ENCODE measurements around the gene SP2.
A peak's percentile ranks its signal among the peaks of the same experiment; 100 is the strongest.
"Not testable (repeated sequence)": the region's sequence is repeated elsewhere in the genome, so short reads cannot be mapped to it uniquely, and the experiment has no call there.

Gene SP2

GRCh38 chr17:47929218-47930000 is 33.4 kb downstream of the SP2 start:
- 85% methylated on average over 10 of the region's 10 CpGs for WGBS
- Histone ChIP-seq H3K9me3 (ENCODE audit: insufficient read depth, low read depth, low read length) (no peaks in the 10 kb centered on the region), H3K27ac (ENCODE audit: low read depth, low read length) (no peak overlapping the region), H3K27me3 (ENCODE audit: insufficient read depth, low read length) (no peaks in the 10 kb centered on the region), H3K9ac (ENCODE audit: low read depth, low read length) (no peak overlapping the region), H3K4me1 (ENCODE audit: insufficient read depth, low read length) (no peaks in the 10 kb centered on the region), H3K4me3 (ENCODE audit: low read length) (no peak overlapping the region), H3K36me3 (ENCODE audit: insufficient read depth, low read length) (peaks cover 28% of the 10 kb centered on the region)

- H3K27ac ChIP-seq (ENCODE audit: low read depth, low read length) = no peak overlapping the region
- no peak overlapping the region for H3K4me3 ChIP-seq (ENCODE audit: low read length)
- no peak overlapping the region for H3K9ac ChIP-seq (ENCODE audit: low read depth, low read length)
- 94% methylated on average over 4 of the region's 4 CpGs for WGBS
- no peaks in the 10 kb centered on the region for H3K27me3 ChIP-seq (ENCODE audit: insufficient read depth, low read length)
- no peaks in the 10 kb centered on the region for H3K9me3 ChIP-seq (ENCODE audit: insufficient read depth, low read depth, low read length)
- no peaks in the 10 kb centered on the region for H3K4me1 ChIP-seq (ENCODE audit: insufficient read depth, low read length)
- H3K36me3 ChIP-seq (ENCODE audit: insufficient read depth, low read length) = peaks cover 10% of the 10 kb centered on the region; the same call in 1 of the 2 replicates
Measured at GRCh38 chr17:47931848-47932247, 35.8 kb downstream of the SP2 start.

- no peak overlapping the region for H3K27ac ChIP-seq (ENCODE audit: low read depth, low read length)
- 92% methylated on average over 1 of the region's 1 CpG for WGBS
- no peak overlapping the region for H3K4me3 ChIP-seq (ENCODE audit: low read length)
- no peak overlapping the region for H3K9ac ChIP-seq (ENCODE audit: low read depth, low read length)
- no peaks in the 10 kb centered on the region for H3K27me3 ChIP-seq (ENCODE audit: insufficient read depth, low read length)
- H3K36me3 ChIP-seq (ENCODE audit: insufficient read depth, low read length) = no peaks in the 10 kb centered on the region
- no peaks in the 10 kb centered on the region for H3K9me3 ChIP-seq (ENCODE audit: insufficient read depth, low read depth, low read length)
- no peaks in the 10 kb centered on the region for H3K4me1 ChIP-seq (ENCODE audit: insufficient read depth, low read length)
Measured at GRCh38 chr17:47934856-47935255, 38.8 kb downstream of the SP2 start.

- not testable (repeated sequence) for H3K4me3 ChIP-seq (ENCODE audit: low read length); H3K9ac ChIP-seq (ENCODE audit: low read depth, low read length); H3K27me3 ChIP-seq (ENCODE audit: insufficient read depth, low read length); H3K27ac ChIP-seq (ENCODE audit: low read depth, low read length); H3K9me3 ChIP-seq (ENCODE audit: insufficient read depth, low read depth, low read length); H3K4me1 ChIP-seq (ENCODE audit: insufficient read depth, low read length); H3K36me3 ChIP-seq (ENCODE audit: insufficient read depth, low read length)
- WGBS = 88% methylated on average over 3 of the region's 3 CpGs
Measured at GRCh38 chr17:47935468-47935867, 39.4 kb downstream of the SP2 start.

GRCh38 chr17:47935961-47936360 is 39.9 kb downstream of the SP2 start:
- Histone ChIP-seq H3K27ac (ENCODE audit: low read depth, low read length) (no peak overlapping the region), H3K27me3 (ENCODE audit: insufficient read depth, low read length) (peaks cover 10% of the 10 kb centered on the region), H3K4me1 (ENCODE audit: insufficient read depth, low read length) (no peaks in the 10 kb centered on the region), H3K9ac (ENCODE audit: low read depth, low read length) (no peak overlapping the region), H3K36me3 (ENCODE audit: insufficient read depth, low read length) (no peaks in the 10 kb centered on the region), H3K4me3 (ENCODE audit: low read length) (no peak overlapping the region), H3K9me3 (ENCODE audit: insufficient read depth, low read depth, low read length) (no peaks in the 10 kb centered on the region)
- 90% methylated on average over 5 of the region's 5 CpGs for WGBS

GRCh38 chr17:47937941-47938340 is 41.9 kb downstream of the SP2 start:
- Histone ChIP-seq H3K27ac (ENCODE audit: low read depth, low read length) (no peak overlapping the region), H3K36me3 (ENCODE audit: insufficient read depth, low read length) (no peaks in the 10 kb centered on the region), H3K4me1 (ENCODE audit: insufficient read depth, low read length) (0 out of 2 replicates have a peak, but pooled peaks cover 4% of the 10 kb centered on the region), H3K9me3 (ENCODE audit: insufficient read depth, low read depth, low read length) (no peaks in the 10 kb centered on the region), H3K4me3 (ENCODE audit: low read length) (no peak overlapping the region), H3K27me3 (ENCODE audit: insufficient read depth, low read length) (peaks cover 11% of the 10 kb centered on the region), H3K9ac (ENCODE audit: low read depth, low read length) (no peak overlapping the region)
- WGBS = 92% methylated on average over 5 of the region's 5 CpGs

GRCh38 chr17:47941246-47942095 is 45.4 kb downstream of the SP2 start, which contains the start of gene PNPO:
Gene PNPO (plus strand): TSS chr17:47941571. CDS start chr17:47941676, 105 bp downstream.
- no peak within 1 kb of the TSS; the same call in 1 of the 2 replicates for H3K27ac ChIP-seq (ENCODE audit: low read depth, low read length)

GRCh38 chr17:47942096-47942510 is 46.1 kb downstream of the SP2 start:
- H3K4me1 ChIP-seq (ENCODE audit: insufficient read depth, low read length) = peaks cover 5% of the 10 kb centered on the region; the same call in 1 of the 2 replicates
- 25% methylated on average over 5 of the region's 5 CpGs for WGBS
- H3K36me3 ChIP-seq (ENCODE audit: insufficient read depth, low read length) = peaks cover 10% of the 10 kb centered on the region; the same call in 1 of the 2 replicates
- peaks cover 11% of the 10 kb centered on the region for H3K27me3 ChIP-seq (ENCODE audit: insufficient read depth, low read length)
- no peak overlapping the region for H3K27ac ChIP-seq (ENCODE audit: low read depth, low read length)
- H3K4me3 ChIP-seq (ENCODE audit: low read length) = peak overlapping the region; percentile 60
- H3K9me3 ChIP-seq (ENCODE audit: insufficient read depth, low read depth, low read length) = no peaks in the 10 kb centered on the region
- 0 out of 2 replicates have a peak overlapping the region, but pooled peaks have one; percentile 7 for H3K9ac ChIP-seq (ENCODE audit: low read depth, low read length)

More at GRCh38 chr17:47941246-47942095, 45.4 kb downstream of the SP2 start, which contains the start of gene PNPO:
- Histone ChIP-seq H3K27me3 (ENCODE audit: insufficient read depth, low read length) (peaks cover 11% of the 10 kb centered on the region), H3K36me3 (ENCODE audit: insufficient read depth, low read length) (peaks cover 10% of the 10 kb centered on the region; the same call in 1 of the 2 replicates), H3K9ac (ENCODE audit: low read depth, low read length) (peak within 1 kb of the TSS; percentile 7; the same call in 1 of the 2 replicates), H3K4me3 (ENCODE audit: low read length) (peak within 1 kb of the TSS; percentile 60), H3K4me1 (ENCODE audit: insufficient read depth, low read length) (0 out of 2 replicates have a peak, but pooled peaks cover 4% of the 10 kb centered on the region), H3K9me3 (ENCODE audit: insufficient read depth, low read depth, low read length) (no peaks in the 10 kb centered on the region)
- 2% methylated on average over 50 of the region's 50 CpGs for WGBS

GRCh38 chr17:47942568-47942967 is 46.5 kb downstream of the SP2 start:
- Histone ChIP-seq H3K4me1 (ENCODE audit: insufficient read depth, low read length) (peaks cover 7% of the 10 kb centered on the region; the same call in 1 of the 2 replicates), H3K4me3 (ENCODE audit: low read length) (peak overlapping the region; percentile 60), H3K9ac (ENCODE audit: low read depth, low read length) (no peak overlapping the region), H3K27me3 (ENCODE audit: insufficient read depth, low read length) (peaks cover 11% of the 10 kb centered on the region), H3K27ac (ENCODE audit: low read depth, low read length) (no peak overlapping the region), H3K36me3 (ENCODE audit: insufficient read depth, low read length) (peaks cover 10% of the 10 kb centered on the region; the same call in 1 of the 2 replicates), H3K9me3 (ENCODE audit: insufficient read depth, low read depth, low read length) (no peaks in the 10 kb centered on the region)
- 94% methylated on average over 4 of the region's 6 CpGs for WGBS

- Histone ChIP-seq H3K9ac (ENCODE audit: low read depth, low read length) (no peak overlapping the region), H3K27ac (ENCODE audit: low read depth, low read length) (no peak overlapping the region), H3K4me3 (ENCODE audit: low read length) (no peak overlapping the region), H3K27me3 (ENCODE audit: insufficient read depth, low read length) (peaks cover 10% of the 10 kb centered on the region), H3K9me3 (ENCODE audit: insufficient read depth, low read depth, low read length) (no peaks in the 10 kb centered on the region), H3K4me1 (ENCODE audit: insufficient read depth, low read length) (peaks cover 14% of the 10 kb centered on the region), H3K36me3 (ENCODE audit: insufficient read depth, low read length) (peaks cover 10% of the 10 kb centered on the region; the same call in 1 of the 2 replicates)
- WGBS = 96% methylated on average over 8 of the region's 8 CpGs
Measured at GRCh38 chr17:47945080-47945479, 49.0 kb downstream of the SP2 start.

Data from HUES64 (cell line).